Fibroblast of pulmonary artery (primary cell): ENCODE data around the gene EEF1AKMT1.

Experiments
- DNase-seq: peaks from one replicate; pipeline ENCODE4 v3.0.0-alpha.2; 2010; ENCODE audit warnings: low read depth
- H3K4me3 ChIP-seq: replicated peaks from 2 replicates; pipeline ENCODE4 v1.5.1; 2011; ENCODE audit warnings: low read depth, mild to moderate bottlenecking, control low read depth, low read length, moderate library complexity
- TF ChIP-seq, protein P1 (sequence below): IDR thresholded peaks from 2 replicates; pipeline ENCODE4 v1.5.1; 2011; ENCODE audit warnings: mild to moderate bottlenecking, control low read depth, low read length, inconsistent platforms; ENCODE audit errors: missing control alignments

Gene EEF1AKMT1

DNA sequence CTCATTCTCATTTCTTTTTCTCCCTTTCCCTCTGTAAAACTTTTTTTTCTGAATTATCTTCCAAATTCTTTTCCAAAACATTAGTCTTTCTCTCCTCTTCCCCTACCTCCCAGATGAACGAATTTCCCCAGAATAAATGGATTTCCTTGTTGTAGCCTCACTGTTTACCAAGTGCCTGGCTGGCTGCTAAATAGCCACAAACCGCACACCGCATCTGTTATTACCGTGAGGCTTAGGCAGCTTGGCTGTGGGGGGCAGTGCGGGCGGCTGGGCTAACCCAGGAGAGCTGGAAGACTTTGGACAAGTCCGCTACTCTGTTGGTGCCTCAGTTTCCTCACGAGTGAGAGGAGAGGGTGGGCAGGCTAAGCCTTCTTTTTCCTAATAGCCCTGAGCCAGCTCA, 59.6 kb downstream of the EEF1AKMT1 start:
- TF ChIP-seq, protein P1, sequence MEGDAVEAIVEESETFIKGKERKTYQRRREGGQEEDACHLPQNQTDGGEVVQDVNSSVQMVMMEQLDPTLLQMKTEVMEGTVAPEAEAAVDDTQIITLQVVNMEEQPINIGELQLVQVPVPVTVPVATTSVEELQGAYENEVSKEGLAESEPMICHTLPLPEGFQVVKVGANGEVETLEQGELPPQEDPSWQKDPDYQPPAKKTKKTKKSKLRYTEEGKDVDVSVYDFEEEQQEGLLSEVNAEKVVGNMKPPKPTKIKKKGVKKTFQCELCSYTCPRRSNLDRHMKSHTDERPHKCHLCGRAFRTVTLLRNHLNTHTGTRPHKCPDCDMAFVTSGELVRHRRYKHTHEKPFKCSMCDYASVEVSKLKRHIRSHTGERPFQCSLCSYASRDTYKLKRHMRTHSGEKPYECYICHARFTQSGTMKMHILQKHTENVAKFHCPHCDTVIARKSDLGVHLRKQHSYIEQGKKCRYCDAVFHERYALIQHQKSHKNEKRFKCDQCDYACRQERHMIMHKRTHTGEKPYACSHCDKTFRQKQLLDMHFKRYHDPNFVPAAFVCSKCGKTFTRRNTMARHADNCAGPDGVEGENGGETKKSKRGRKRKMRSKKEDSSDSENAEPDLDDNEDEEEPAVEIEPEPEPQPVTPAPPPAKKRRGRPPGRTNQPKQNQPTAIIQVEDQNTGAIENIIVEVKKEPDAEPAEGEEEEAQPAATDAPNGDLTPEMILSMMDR = no peak
- DNase-seq = no peak
- H3K4me3 ChIP-seq = no peak overlapping the region

- no peak overlapping the region for H3K4me3 ChIP-seq
- peak; percentile 43 for DNase-seq
Observed at GRCh38 chr13:20713751-20714150, 60.0 kb downstream of the EEF1AKMT1 start.

GRCh38 chr13:20713014-20713376, 60.8 kb downstream of the EEF1AKMT1 start:
- H3K4me3 ChIP-seq = peak overlapping the region; percentile 37
- no peak for DNase-seq
- TF ChIP-seq, protein P1 = no peak

More at GRCh38 chr13:20713751-20714150, 60.0 kb downstream of the EEF1AKMT1 start:
- TF ChIP-seq, protein P1 = no peak

GRCh38 chr13:20711301-20712044, 62.3 kb downstream of the EEF1AKMT1 start:
- TF ChIP-seq, protein P1 = peak; percentile 17
- H3K4me3 ChIP-seq = no peak overlapping the region
- no peak for DNase-seq

DNA sequence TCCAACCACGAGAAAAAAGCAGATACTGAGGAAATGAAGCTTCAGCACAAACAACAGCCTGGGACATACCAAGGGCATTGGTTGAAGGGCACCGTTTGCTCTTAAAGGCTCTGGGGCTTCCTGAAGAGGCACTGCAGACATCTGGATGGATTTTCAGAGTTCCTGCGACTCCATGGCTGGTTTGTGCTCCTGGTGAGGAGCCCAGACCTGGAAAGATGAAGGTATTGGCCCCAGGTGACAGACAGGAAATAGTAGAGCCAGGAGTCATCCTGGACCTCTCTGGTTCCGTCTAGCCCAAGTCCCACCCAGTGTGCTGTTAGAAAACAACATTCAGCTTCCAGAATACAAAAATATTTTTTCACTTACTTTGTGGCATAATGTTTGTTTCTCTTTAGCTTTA, 64.0 kb downstream of the EEF1AKMT1 start:
- no peak overlapping the region for H3K4me3 ChIP-seq
- no peak for DNase-seq
- TF ChIP-seq, protein P1 = no peak

GRCh38 chr13:20709369-20709768, 64.4 kb downstream of the EEF1AKMT1 start:
- H3K4me3 ChIP-seq = no peak overlapping the region
- no peak for DNase-seq
- TF ChIP-seq, protein P1 = no peak

DNA sequence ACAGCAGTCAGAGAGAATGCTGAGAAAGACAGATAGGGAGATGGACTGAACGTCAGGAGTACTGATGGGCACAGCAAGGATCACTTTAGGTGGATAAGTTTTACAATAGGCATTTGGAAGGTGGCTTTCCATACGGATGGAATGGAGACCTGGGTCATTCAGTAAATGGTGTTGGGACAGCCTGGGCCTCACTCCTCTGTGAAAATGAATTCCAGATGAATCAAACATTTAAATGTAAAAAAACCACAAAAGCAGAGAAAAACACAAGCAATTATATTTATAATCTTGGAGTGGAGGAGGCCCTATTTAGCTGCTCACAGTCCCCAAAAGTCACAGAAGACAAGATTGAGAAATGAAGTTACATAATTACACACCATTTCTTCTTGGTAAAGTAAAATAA, 65.5 kb downstream of the EEF1AKMT1 start:
- TF ChIP-seq, protein P1 = no peak
- DNase-seq = no peak
- no peak overlapping the region for H3K4me3 ChIP-seq
